Stimulated activated effector memory CD8-positive, alpha-beta T cell treated with anti-CD3 and anti-CD28 coated beads, Interleukin-12 subunit alpha, Interleukin-12 subunit beta, amount 100 ng/mL, for 72 hours (primary cell): ENCODE data around the gene LYSMD2.

ENCODE experiments used
- ATAC-seq: fragments of 150-1000 bp; cut with Tn5 transposase; 2 replicates; pipeline ENCODE4 v1.10.0; 2021
- DNase-seq, 2 donors: peaks; one replicate each; pipeline ENCODE4 v3.0.0; 2021 to 2022; ENCODE audit warnings: low spot score in 2 of 2
- H3K27ac Mint-ChIP-seq: one replicate; pipeline ENCODE4 v1.8.0; 2022; ENCODE audit warnings: mild to moderate bottlenecking, mixed read lengths
- H3K36me3 Mint-ChIP-seq: one replicate; pipeline ENCODE4 v1.8.0; 2022; ENCODE audit warnings: mild to moderate bottlenecking, mixed read lengths
- H3K4me1 Mint-ChIP-seq: one replicate; pipeline ENCODE4 v1.8.0; 2022; ENCODE audit warnings: mixed read lengths
- H3K4me3 Mint-ChIP-seq: one replicate; pipeline ENCODE4 v1.8.0; 2022; ENCODE audit warnings: mild to moderate bottlenecking, mixed read lengths
- H3K9me3 Mint-ChIP-seq: one replicate; pipeline ENCODE4 v1.8.0; 2022; ENCODE audit warnings: mixed read lengths

The LYSMD2 gene

DNA sequence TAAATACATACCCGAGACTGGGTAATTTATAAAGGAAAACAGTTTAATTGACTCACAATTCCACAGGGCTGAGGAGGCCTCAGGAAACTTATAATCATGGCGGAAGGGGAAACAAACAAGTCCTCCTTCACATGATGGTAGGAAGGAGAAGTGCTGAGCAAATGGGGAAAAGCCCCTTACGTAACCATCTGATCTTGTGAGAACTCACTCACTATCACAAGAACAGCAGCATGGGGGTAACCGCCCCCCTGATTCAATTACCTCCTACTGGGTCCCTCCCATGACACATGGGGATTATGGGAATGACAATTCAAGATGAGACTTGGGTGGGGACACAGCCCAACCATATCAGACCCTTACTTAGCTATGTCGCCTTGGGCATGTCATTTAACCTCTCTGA is 28.4 kb downstream of the LYSMD2 start:
- Mint-ChIP-seq H3K9me3 (no peaks in the 10 kb centered on the region), H3K4me1 (no peaks in the 10 kb centered on the region), H3K4me3 (no peak overlapping the region), H3K27ac (no peak overlapping the region), H3K36me3 (no peaks in the 10 kb centered on the region)
- no peak for ATAC-seq
- DNase-seq: no peak

DNA sequence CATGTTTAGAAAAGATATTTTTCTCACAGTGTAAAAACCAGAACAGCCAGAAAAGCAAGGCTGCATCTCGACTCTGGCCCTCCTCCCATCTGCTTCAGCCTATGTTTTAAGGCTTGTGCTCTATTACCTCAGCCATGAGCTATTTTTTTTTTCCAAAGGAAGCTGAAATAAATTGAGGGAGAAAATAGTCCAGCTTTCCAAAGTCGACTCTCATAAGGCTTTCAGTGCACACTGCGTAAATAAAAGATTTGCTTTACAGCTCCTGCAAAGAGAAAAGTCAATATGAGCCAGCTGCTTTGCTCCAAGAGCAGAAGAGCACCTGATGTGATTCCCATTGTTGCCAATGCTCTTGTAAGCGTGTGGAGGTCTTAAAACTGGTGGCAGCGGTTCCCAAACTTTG is 29.4 kb downstream of the LYSMD2 start:
- no peaks in the 10 kb centered on the region for H3K4me1 Mint-ChIP-seq
- DNase-seq (no peak), ATAC-seq (no peak)
- H3K9me3 Mint-ChIP-seq: no peaks in the 10 kb centered on the region
- no peak overlapping the region for H3K27ac Mint-ChIP-seq
- H3K4me3 Mint-ChIP-seq: no peak overlapping the region
- H3K36me3 Mint-ChIP-seq: no peaks in the 10 kb centered on the region

DNA sequence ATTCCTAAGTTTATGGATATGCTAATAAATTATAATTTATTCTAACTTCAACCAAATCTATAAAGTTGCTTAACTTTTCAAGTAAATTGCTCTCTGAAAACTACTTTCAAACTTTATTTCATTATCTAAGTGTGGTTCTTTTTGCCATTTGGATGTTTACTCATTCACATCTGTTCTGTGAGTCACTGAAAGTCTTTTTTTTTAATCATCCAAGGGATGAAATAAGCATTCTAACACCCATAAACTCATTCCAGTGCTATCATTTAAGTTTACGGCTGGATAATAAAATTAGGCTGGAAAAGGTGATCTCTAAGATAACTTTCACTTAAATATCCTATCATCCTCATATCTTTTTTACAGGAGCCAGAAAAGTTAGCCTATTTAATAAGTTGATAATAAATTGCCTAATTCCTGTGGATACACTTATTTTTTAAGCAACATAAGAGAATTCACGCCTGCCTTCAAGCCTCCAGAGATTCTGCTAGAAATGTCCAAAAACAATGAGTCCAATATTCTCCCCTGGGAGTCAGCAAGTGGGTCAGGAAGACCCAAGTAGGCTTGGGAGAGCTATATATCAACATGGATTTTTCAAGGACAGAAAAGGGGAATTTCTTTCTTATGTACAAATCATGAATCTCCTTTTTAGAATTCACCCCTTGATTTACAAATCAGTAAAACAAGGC is 30.4 kb downstream of the LYSMD2 start:
- DNase-seq (no peak), ATAC-seq (no peak)
- no peak overlapping the region for H3K27ac Mint-ChIP-seq
- H3K36me3 Mint-ChIP-seq: no peaks in the 10 kb centered on the region
- H3K4me1 Mint-ChIP-seq: no peaks in the 10 kb centered on the region
- H3K4me3 Mint-ChIP-seq: no peak overlapping the region
- no peaks in the 10 kb centered on the region for H3K9me3 Mint-ChIP-seq

DNA sequence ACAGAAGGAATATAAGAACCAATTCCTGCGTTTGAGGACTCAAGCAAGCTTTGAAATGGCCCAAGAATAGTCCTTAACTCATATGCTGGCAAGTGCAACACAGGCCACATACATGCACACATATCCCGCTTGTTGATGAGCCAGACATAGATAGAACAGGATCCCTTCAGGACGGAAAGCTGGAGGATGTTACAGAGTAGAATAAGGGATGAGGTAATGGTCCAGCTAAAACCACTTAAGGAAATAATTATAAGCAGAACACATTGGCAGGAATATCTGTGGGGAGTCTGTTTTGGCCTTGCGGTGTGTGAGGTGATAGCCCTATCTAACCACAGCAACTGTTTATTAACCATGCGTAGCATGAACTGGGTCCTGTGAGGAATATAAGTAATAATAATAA is 31.2 kb downstream of the LYSMD2 start:
- no peaks in the 10 kb centered on the region for H3K9me3 Mint-ChIP-seq
- no peak for ATAC-seq
- no peaks in the 10 kb centered on the region for H3K36me3 Mint-ChIP-seq
- no peak for DNase-seq
- no peak overlapping the region for H3K27ac Mint-ChIP-seq
- H3K4me3 Mint-ChIP-seq: no peak overlapping the region
- no peaks in the 10 kb centered on the region for H3K4me1 Mint-ChIP-seq

DNA sequence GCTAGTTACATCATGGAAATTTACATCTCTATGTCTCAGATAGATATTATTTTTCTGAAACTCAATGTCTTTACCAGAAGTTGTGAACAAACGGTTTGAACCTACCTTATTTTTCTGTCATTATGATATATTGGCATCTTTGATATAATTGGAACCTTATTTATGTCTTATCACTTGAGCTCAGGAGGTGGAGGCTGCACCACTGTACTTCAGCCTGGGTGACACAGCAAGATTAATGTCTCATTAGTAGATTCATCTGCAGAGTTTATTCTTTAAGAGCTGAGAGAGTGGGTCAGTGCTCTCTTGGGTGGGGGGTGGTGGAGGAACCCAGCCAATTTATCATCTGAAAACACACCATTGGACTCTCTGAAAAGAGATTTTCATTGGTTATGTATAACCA is 34.7 kb downstream of the LYSMD2 start:
- H3K4me1 Mint-ChIP-seq: no peaks in the 10 kb centered on the region
- H3K4me3 Mint-ChIP-seq: no peak overlapping the region
- DNase-seq (no peak), ATAC-seq (no peak)
- no peaks in the 10 kb centered on the region for H3K9me3 Mint-ChIP-seq
- H3K27ac Mint-ChIP-seq: no peak overlapping the region
- no peaks in the 10 kb centered on the region for H3K36me3 Mint-ChIP-seq

DNA sequence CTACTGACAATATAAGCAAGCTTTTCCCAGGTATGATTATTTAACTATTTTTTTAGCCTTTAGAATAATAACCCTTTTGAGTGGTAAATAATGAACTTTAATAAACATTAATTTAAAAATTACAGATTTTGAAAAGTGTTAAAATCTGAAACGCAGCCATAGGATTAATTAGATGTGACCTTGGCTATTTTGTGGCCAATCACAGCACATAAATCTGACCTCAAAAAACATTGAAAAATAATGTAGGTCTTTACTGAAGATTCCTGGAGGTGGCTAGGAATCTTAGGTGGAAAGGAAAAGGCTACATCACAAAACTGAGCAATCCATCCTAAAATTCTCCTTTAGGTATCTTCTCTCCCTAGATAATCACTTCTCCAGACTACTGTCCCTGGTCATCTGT is 38.1 kb downstream of the LYSMD2 start:
- Mint-ChIP-seq H3K4me1 (no peaks in the 10 kb centered on the region), H3K4me3 (no peak overlapping the region), H3K36me3 (no peaks in the 10 kb centered on the region), H3K9me3 (no peaks in the 10 kb centered on the region), H3K27ac (no peak overlapping the region)
- DNase-seq (no peak), ATAC-seq (no peak)

DNA sequence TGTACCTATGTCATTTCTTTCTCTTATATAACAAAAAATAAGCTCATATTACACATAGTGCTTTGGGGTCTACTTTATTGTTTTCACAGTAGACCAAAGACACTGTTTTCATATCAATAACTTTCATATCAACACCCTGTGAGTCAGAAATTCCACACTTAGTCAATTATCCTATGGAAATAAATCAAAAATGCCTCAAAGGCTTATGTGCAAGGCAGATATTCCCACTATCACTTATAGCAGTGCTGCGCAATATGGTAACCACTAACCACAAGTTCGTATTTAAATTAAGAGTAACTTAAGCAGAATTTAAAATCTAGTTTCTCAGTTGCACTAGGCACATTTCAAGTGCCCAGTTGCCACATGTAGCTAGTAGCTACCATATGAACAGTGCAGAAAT is 40.3 kb downstream of the LYSMD2 start:
- no peak overlapping the region for H3K4me3 Mint-ChIP-seq
- no peaks in the 10 kb centered on the region for H3K4me1 Mint-ChIP-seq
- H3K9me3 Mint-ChIP-seq: no peaks in the 10 kb centered on the region
- ATAC-seq: no peak
- DNase-seq: no peak
- H3K36me3 Mint-ChIP-seq: no peaks in the 10 kb centered on the region
- no peak overlapping the region for H3K27ac Mint-ChIP-seq

DNA sequence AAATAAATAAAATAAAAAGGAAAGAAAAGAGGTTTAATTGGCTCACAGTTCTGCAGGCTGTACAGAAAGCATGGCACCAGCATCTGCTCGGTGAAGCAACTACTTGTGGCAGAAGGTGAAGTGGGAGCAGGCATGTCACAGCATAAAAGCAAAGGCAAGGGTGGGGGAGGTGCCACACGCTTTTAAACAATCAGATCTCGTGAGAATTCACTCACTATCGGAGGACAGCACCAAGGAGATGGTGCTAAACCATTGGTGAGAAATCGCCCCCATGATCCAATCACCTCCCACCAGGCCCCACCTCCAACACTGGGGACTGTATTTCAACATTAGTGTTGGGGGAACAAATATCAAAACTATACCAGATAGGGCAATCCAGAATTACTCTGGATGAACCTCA is 40.9 kb downstream of the LYSMD2 start:
- Mint-ChIP-seq H3K36me3 (no peaks in the 10 kb centered on the region), H3K9me3 (no peaks in the 10 kb centered on the region), H3K4me3 (no peak overlapping the region), H3K27ac (no peak overlapping the region), H3K4me1 (no peaks in the 10 kb centered on the region)
- DNase-seq: no peak
- ATAC-seq: no peak

DNA sequence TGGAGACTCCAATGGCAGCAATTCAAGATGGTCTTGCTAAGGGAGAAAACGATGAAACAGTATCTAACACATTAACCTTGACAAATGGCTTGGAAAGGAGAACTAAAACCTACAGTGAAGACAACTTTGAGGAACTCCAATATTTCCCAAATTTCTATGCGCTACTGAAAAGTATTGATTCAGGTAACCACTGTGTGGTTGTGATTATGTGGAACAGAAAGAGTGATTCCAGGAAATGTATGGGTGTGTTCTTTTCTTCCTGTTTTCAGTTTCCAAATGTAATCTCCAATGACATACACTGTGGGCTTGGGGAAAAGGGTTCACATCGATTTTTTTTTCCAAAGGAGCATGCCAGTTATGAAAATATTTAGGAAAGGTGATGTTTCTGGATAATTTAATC is 45.3 kb downstream of the LYSMD2 start:
- DNase-seq: no peak
- no peak for ATAC-seq
- Mint-ChIP-seq H3K4me1 (no peaks in the 10 kb centered on the region), H3K27ac (no peak overlapping the region), H3K9me3 (no peaks in the 10 kb centered on the region), H3K4me3 (no peak overlapping the region), H3K36me3 (peaks cover 4% of the 10 kb centered on the region)

DNA sequence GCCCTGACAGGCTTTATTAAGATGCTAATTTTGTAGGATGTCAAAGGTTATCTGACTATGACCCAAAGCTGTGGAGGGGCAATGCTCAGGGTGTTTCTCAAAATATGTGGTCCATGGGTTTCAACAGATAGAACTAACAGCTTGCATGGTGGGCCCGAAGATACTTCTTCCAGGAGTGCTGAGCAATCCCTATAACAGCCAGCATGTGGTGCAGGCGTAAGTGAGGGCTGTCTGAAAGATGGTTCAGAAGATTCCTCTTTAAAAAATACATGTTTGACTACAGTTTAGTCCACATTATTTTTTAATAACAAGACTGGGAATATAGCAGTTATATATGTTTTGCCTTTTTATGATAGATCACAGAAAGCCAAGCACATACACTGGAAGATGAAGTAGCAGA is 48.6 kb downstream of the LYSMD2 start:
- H3K9me3 Mint-ChIP-seq: no peaks in the 10 kb centered on the region
- peaks cover 4% of the 10 kb centered on the region for H3K36me3 Mint-ChIP-seq
- DNase-seq (no peak), ATAC-seq (no peak)
- H3K4me1 Mint-ChIP-seq: no peaks in the 10 kb centered on the region
- no peak overlapping the region for H3K4me3 Mint-ChIP-seq
- no peak overlapping the region for H3K27ac Mint-ChIP-seq

DNA sequence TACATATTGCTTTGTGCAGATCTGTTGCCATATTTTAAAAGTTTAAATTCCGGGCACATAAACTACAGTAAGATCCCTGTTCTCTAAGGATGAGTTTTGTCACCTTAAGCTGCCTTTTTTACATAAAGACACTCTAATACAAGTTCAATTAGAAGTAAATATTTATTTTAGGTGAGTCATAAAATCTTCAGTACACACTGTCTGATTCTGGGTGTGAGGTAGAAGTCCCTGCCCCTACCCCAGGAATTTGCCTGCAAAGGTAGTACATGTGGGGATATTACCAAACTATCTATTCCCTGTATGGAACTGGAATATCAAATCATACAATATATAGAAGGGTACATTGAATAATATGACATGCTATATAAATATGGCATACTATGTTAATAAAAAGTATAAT is 49.9 kb downstream of the LYSMD2 start:
- H3K9me3 Mint-ChIP-seq: no peaks in the 10 kb centered on the region
- no peak overlapping the region for H3K27ac Mint-ChIP-seq
- H3K4me3 Mint-ChIP-seq: no peak overlapping the region
- peaks cover 4% of the 10 kb centered on the region for H3K36me3 Mint-ChIP-seq
- no peak for ATAC-seq
- no peaks in the 10 kb centered on the region for H3K4me1 Mint-ChIP-seq
- DNase-seq: no peak

DNA sequence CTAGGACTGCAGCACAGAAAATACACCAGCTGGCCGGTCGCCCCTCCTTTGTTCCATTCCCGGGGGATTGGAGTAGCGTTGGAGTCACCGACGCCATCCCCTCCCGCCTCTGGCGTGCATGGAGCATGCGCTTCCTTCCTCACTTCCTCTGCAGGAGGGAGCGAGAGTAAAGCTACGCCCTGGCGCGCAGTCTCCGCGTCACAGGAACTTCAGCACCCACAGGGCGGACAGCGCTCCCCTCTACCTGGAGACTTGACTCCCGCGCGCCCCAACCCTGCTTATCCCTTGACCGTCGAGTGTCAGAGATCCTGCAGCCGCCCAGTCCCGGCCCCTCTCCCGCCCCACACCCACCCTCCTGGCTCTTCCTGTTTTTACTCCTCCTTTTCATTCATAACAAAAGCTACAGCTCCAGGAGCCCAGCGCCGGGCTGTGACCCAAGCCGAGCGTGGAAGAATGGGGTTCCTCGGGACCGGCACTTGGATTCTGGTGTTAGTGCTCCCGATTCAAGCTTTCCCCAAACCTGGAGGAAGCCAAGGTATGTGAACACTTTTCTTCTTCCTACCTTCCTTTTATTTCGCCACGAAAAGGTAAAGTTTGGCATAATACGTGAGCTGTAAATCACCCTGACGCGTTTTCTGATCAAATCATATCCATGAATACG is 56.0 kb downstream of the LYSMD2 start, which contains the start of gene SCG3:
TSS of gene SCG3 (plus strand) at position 201 of the 661 bp plus-strand sequence. CDS start at position 454, 253 bp downstream.
- H3K36me3 Mint-ChIP-seq: no peaks in the 10 kb centered on the region
- no peak within 1 kb of the TSS for H3K27ac Mint-ChIP-seq
- H3K4me3 Mint-ChIP-seq: no peak within 1 kb of the TSS
- H3K9me3 Mint-ChIP-seq: no peaks in the 10 kb centered on the region
- DNase-seq (peak; percentile 21 to 65), ATAC-seq (peak; percentile 64)
- no peaks in the 10 kb centered on the region for H3K4me1 Mint-ChIP-seq

DNA sequence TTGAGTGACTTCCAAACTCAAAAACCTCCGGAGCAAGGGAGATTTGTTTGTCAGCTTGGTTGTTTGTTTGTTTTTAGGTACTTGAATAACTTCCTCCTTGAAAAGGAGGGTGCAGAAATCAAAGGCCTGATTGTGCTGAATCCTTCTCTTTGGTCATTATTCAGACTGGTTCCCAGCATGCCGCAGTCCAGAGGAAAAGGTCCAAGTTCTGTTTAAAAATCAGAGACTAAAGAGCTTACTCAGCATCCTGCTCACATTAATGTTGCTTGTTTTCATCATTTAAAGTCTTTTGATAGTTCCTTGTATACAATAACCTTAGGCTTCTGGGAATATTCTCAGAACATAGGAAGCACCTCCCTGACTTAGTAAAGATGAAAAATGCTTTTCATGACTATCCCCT is 57.1 kb downstream of the LYSMD2 start:
- DNase-seq (no peak), ATAC-seq (no peak)
- Mint-ChIP-seq H3K36me3 (no peaks in the 10 kb centered on the region), H3K27ac (no peak overlapping the region), H3K4me3 (no peak overlapping the region), H3K9me3 (no peaks in the 10 kb centered on the region), H3K4me1 (no peaks in the 10 kb centered on the region)

DNA sequence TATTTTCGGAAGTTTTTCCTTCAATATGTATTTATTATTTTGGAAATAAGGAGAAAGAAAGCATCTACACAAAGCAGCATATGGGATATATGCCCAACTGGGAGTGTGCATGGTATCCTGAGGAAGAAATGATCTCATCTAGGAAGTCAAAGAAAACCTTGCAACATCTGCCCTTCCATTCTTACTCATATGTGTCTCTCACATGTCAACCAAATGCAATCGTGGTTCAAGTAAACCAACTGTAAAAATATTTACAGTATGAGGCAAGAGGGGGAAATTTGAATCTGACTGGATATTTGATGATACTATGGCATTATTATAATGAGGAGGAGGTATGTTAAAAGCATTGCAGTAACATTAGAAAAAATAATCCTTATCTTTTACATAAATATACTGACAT is 59.4 kb downstream of the LYSMD2 start:
- no peak for ATAC-seq
- H3K36me3 Mint-ChIP-seq: no peaks in the 10 kb centered on the region

DNA sequence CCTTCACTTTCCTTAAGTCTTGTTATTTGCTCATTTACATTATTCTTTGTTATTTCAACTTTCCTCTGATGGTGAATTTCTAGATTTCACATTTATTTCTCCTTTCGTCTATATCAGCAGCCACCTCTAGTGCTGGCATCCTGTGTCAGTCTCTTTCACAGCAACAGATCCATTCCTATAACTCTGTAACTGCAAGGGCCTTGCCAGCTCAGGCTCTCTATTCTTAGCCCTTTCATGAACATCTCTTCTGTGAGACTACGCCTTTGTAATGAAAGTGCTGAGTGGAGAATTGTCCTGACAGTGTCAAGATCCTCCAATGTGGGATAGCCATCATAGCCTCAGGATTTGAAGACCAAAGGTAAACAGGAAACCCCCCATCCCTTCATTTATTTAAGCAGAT is 60.0 kb downstream of the LYSMD2 start:
- H3K27ac Mint-ChIP-seq: no peak overlapping the region

More for the DNA sequence above, 59.4 kb downstream of the LYSMD2 start:
- Mint-ChIP-seq H3K4me3 (no peak overlapping the region), H3K4me1 (no peaks in the 10 kb centered on the region), H3K27ac (no peak overlapping the region), H3K9me3 (no peaks in the 10 kb centered on the region)
- DNase-seq: no peak

DNA sequence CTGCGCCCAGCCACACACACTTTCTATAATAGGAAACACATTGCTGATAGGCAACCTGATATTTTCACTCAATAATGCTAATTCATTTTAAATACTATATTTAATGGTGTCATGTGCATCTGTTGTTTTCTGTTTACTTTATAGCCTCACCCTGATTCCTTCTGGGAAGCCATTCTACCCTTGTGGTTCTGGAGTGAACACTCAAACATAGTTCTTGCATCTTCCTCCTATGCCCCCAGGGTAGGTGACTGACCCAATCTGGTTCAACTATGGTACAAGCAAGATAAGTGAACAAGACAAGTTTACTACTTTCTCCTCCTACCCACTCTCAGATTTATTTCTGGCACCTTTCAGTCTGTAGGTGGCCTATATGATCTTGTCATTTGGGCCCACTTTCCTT is 60.4 kb downstream of the LYSMD2 start:
- Mint-ChIP-seq H3K36me3 (no peaks in the 10 kb centered on the region), H3K4me1 (no peaks in the 10 kb centered on the region), H3K9me3 (no peaks in the 10 kb centered on the region), H3K27ac (no peak overlapping the region), H3K4me3 (no peak overlapping the region)
- ATAC-seq (no peak), DNase-seq (no peak)

More for the DNA sequence above, 60.0 kb downstream of the LYSMD2 start:
- no peak for DNase-seq
- Mint-ChIP-seq H3K36me3 (no peaks in the 10 kb centered on the region), H3K4me3 (no peak overlapping the region), H3K4me1 (no peaks in the 10 kb centered on the region), H3K9me3 (no peaks in the 10 kb centered on the region)
- no peak for ATAC-seq
